ENCODE measurements around the gene TNFRSF1B. TPM values are rescaled to one million over a fixed set of nuclear protein-coding genes. Genes with fewer than 3 reads are reported as not detected.

The TNFRSF1B gene
- total RNA-seq, 1 donor = 7.3 TPM

DNA sequence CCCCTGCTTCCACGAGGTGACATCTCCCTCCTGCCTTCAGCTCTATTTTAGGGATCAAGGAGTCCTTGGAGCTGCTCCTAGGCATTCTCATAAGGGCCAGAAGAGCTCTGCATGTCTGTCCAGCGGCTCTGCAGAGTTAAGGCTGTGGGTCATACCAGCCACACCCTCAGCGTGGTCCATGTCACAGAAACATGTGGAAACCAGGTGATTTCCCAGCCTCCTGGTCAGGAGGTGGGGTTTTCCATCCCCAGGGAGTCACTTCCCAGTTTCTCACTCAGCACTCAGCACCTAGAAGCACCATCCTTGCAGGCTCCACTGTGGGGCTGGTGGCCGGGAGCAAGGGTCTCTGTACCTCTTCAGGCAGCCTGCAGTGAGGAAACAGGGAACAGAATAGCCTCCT is 1.4 kb upstream of the TNFRSF1B start:
- H3K4me3 ChIP-seq (ENCODE audit: low read depth, low read length) = no peak overlapping the region
- DNase-seq (ENCODE audit: low read depth) = no peak
- no peak for TF ChIP-seq CTCF (IDR thresholded peaks at IDR 0.05; ENCODE audit: insufficient read depth, low read length)

GRCh38 chr1:12167493-12168429 is 970 bp downstream of the TNFRSF1B start:
- H3K4me3 ChIP-seq (ENCODE audit: low read depth, low read length) = peak overlapping the region; percentile 69
- DNase-seq (ENCODE audit: low read depth) = no peak
- TF ChIP-seq CTCF (IDR thresholded peaks at IDR 0.05; ENCODE audit: insufficient read depth, low read length) = no peak

GRCh38 chr1:12168451-12169160 is 1.8 kb downstream of the TNFRSF1B start:
- no peak for TF ChIP-seq CTCF (IDR thresholded peaks at IDR 0.05; ENCODE audit: insufficient read depth, low read length)
- DNase-seq (ENCODE audit: low read depth) = no peak
- peak overlapping the region; percentile 14 for H3K4me3 ChIP-seq (ENCODE audit: low read depth, low read length)

DNA sequence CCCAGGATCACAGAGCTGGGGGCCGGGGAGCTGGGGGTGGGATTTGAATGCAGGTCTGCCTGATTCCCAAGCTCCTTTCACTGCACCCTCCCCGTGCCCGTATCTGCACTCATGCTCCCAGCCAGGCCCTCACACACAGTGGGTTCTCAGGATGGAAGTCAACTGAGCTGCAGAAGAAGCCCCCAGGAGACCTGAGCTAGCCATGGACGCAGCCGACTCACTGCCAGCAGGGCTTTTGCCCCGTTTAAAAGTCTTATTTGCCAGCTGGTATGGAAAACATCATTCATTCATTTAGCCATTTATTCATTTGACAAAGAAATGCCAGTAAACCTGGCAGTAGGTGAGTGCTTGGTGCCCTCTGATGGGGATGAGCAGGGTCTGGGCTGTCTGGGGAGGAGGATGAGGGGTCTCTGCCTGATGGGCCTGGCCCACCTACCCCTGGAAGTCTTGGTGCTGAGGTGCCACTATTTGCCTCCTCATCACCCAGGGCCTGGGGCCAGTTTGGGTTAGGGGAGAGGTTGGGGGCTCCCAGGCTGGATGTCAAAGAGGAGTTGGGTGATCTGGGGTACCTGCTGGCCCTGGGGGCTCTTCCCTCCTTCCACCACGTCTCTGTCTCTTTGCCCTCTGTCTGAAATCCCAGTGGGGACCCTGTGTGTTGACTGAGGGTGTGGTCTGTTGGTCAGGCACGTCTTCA is 2.8 kb downstream of the TNFRSF1B start:
- H3K4me3 ChIP-seq (ENCODE audit: low read depth, low read length) = no peak overlapping the region
- TF ChIP-seq CTCF (IDR thresholded peaks at IDR 0.05; ENCODE audit: insufficient read depth, low read length) = no peak
- no peak for DNase-seq (ENCODE audit: low read depth)

GRCh38 chr1:12170263-12170671 is 3.5 kb downstream of the TNFRSF1B start:
- no peak for DNase-seq (ENCODE audit: low read depth)
- no peak for TF ChIP-seq CTCF (IDR thresholded peaks at IDR 0.05; ENCODE audit: insufficient read depth, low read length)
- no peak overlapping the region for H3K4me3 ChIP-seq (ENCODE audit: low read depth, low read length)

DNA sequence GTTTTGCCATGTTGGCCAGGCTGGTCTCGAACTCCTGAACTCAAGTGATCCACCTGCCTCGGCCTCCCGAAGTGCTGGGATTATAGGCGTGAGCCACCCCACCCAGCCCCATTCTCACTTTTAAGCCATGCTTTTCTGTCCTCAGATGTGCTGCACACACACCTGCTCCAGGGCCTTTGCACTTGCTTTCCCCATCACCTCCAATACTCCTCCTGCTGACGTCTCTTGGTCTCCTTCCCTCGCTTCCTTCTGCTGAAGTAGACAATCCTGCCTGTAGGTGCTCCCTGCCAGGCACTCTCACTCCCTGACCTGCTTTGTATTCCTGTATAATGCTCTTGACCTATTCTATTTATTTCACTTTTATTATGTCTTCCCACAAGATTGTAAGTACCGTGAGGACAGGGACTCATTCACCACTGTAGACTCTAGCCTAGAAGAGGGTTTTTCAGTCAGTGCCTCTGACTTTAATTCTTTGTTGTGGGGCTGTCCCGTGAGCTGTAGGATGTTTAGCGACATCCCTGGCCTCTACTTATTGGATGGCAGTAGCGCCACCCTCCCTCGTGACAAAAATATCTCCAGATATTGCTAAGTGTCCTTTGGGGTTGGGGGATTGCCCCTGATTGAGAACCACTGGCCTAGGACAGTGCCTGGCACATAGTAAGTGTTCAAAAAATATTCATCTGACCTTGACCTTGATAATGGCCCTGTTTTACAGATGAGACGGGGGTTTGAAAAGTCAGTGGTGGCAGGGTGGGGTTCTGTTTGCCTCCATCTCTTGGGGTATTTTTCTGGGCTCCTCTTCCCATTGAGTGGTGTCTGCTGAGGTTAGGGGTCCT is 4.6 kb downstream of the TNFRSF1B start:
- no peak for DNase-seq (ENCODE audit: low read depth)
- no peak overlapping the region for H3K4me3 ChIP-seq (ENCODE audit: low read depth, low read length)
- no peak for TF ChIP-seq CTCF (IDR thresholded peaks at IDR 0.05; ENCODE audit: insufficient read depth, low read length)

Data from fibroblast of the aortic adventitia (primary cell).